HEK293 (cell line): ENCODE results near the gene B3GNT8.

Experiments used
- CTCF ChIA-PET: fragments of 350-600 bp; formaldehyde crosslinking; extraction: SDS; loops from one replicate; lab custom pipeline; 2021; ENCODE audit warnings: antibody characterized with exemption; lab: Yijun Ruan, JAX
- POLR2A ChIA-PET: fragments of 300-600 bp; formaldehyde crosslinking; extraction: SDS; loops from one replicate; lab custom pipeline; 2020; ENCODE audit warnings: antibody characterized with exemption, inconsistent platforms; lab: Yijun Ruan, JAX
- H3K27ac ChIP-seq: fragments of 200-500 bp; sonication (Bioruptor generic); 2 replicates; pipeline ENCODE4 v1.5.1; 2014; ENCODE audit warnings: low read depth, low read length, control low read depth, inconsistent platforms; ENCODE audit errors: extremely low read depth
- H3K36me3 ChIP-seq, 2 experiments: fragments of 200-500 bp in 1 of 2; sonication (Bioruptor generic) in 1 of 2; 1 replicate in 1 of 2; 2 replicates in 1 of 2; pipeline ENCODE4 v1.5.1; 2014 to 2017; ENCODE audit warnings: inconsistent platforms in 2 of 2, low read length in 2 of 2; ENCODE audit not compliant: control insufficient read depth in 2 of 2, insufficient read depth in 1 of 2
- H3K4me1 ChIP-seq: fragments of 200-500 bp; sonication (Bioruptor generic); 2 replicates; pipeline ENCODE4 v1.5.1; 2014; ENCODE audit warnings: mild to moderate bottlenecking, low read length, inconsistent platforms; ENCODE audit not compliant: control insufficient read depth, insufficient read depth
- H3K4me3 ChIP-seq: 2 replicates; pipeline ENCODE4 v1.5.1; 2011; ENCODE audit warnings: low read depth, mild to moderate bottlenecking, control low read depth, low read length, moderate library complexity
- H3K9me3 ChIP-seq: fragments of 200-500 bp; sonication (Bioruptor generic); 2 replicates; pipeline ENCODE4 v1.5.1; 2014; ENCODE audit warnings: low read depth, low read length, inconsistent platforms; ENCODE audit not compliant: control insufficient read depth, insufficient read depth
- BCL6B ChIP-seq: fragments of 450-650 bp; formaldehyde crosslinking; IDR thresholded peaks from 2 replicates; pipeline ENCODE4 v1.5.1; 2017; ENCODE audit warnings: missing biosample characterization, missing genetic modification characterization
- GLIS2 ChIP-seq: fragments of 450-650 bp; formaldehyde crosslinking; IDR thresholded peaks from 2 replicates; pipeline ENCODE4 v1.5.1; 2016; ENCODE audit warnings: missing biosample characterization, missing genetic modification characterization
- KLF7 ChIP-seq: fragments of 450-650 bp; formaldehyde crosslinking; IDR thresholded peaks from 2 replicates; pipeline ENCODE4 v1.5.1; 2016; ENCODE audit warnings: missing biosample characterization, missing genetic modification characterization, borderline replicate concordance
- ZBTB17 ChIP-seq: fragments of 450-650 bp; formaldehyde crosslinking; IDR thresholded peaks from 2 replicates; pipeline ENCODE4 v1.5.1; 2016; ENCODE audit warnings: missing biosample characterization, missing genetic modification characterization
- ZNF138 ChIP-seq: fragments of 450-650 bp; formaldehyde crosslinking; IDR thresholded peaks from 2 replicates; pipeline ENCODE4 v1.5.1; 2016; ENCODE audit warnings: missing biosample characterization, missing genetic modification characterization, borderline replicate concordance
- ZNF157 ChIP-seq: fragments of 450-650 bp; formaldehyde crosslinking; IDR thresholded peaks from 2 replicates; pipeline ENCODE4 v1.5.1; 2016; ENCODE audit warnings: missing biosample characterization, missing genetic modification characterization
- ZNF24 ChIP-seq: fragments of 450-650 bp; formaldehyde crosslinking; IDR thresholded peaks from 2 replicates; pipeline ENCODE4 v1.5.1; 2016; ENCODE audit warnings: missing biosample characterization, missing genetic modification characterization
- ZNF324 ChIP-seq: fragments of 450-650 bp; formaldehyde crosslinking; IDR thresholded peaks from 2 replicates; pipeline ENCODE4 v1.5.1; 2016; ENCODE audit warnings: missing biosample characterization, missing genetic modification characterization
- ZNF335 ChIP-seq: fragments of 450-650 bp; formaldehyde crosslinking; conservative IDR thresholded peaks from 2 replicates; pipeline ENCODE4 v1.5.1; 2016; ENCODE audit warnings: missing biosample characterization, missing genetic modification characterization
- ZNF391 ChIP-seq: fragments of 450-650 bp; formaldehyde crosslinking; IDR thresholded peaks from 2 replicates; pipeline ENCODE4 v1.5.1; 2016; ENCODE audit warnings: low read depth, missing biosample characterization, missing genetic modification characterization, borderline replicate concordance
- ZNF394 ChIP-seq: fragments of 450-650 bp; formaldehyde crosslinking; IDR thresholded peaks from 2 replicates; pipeline ENCODE4 v1.5.1; 2016; ENCODE audit warnings: missing biosample characterization, missing genetic modification characterization, mild to moderate bottlenecking, moderate library complexity, borderline replicate concordance
- ZNF48 ChIP-seq: fragments of 450-650 bp; formaldehyde crosslinking; IDR thresholded peaks from 2 replicates; pipeline ENCODE4 v1.5.1; 2016; ENCODE audit warnings: missing biosample characterization, missing genetic modification characterization
- ZNF548 ChIP-seq: fragments of 450-650 bp; formaldehyde crosslinking; IDR thresholded peaks from 2 replicates; pipeline ENCODE4 v1.5.1; 2016; ENCODE audit warnings: missing biosample characterization, missing genetic modification characterization
- ZNF600 ChIP-seq: fragments of 450-650 bp; formaldehyde crosslinking; IDR thresholded peaks from 2 replicates; pipeline ENCODE4 v1.5.1; 2016; ENCODE audit warnings: missing biosample characterization, missing genetic modification characterization
- ZNF707 ChIP-seq: fragments of 450-650 bp; formaldehyde crosslinking; IDR thresholded peaks from 2 replicates; pipeline ENCODE4 v1.5.1; 2016; ENCODE audit warnings: missing biosample characterization, missing genetic modification characterization
- TF ChIP-seq, protein P1 (sequence below): fragments of 450-650 bp; formaldehyde crosslinking; IDR thresholded peaks from 2 replicates; pipeline ENCODE4 v1.5.1; 2016; ENCODE audit warnings: missing biosample characterization, missing genetic modification characterization
- TF ChIP-seq, protein P2 (sequence below): fragments of 450-650 bp; formaldehyde crosslinking; IDR thresholded peaks from 2 replicates; pipeline ENCODE4 v1.5.1; 2016; ENCODE audit warnings: missing biosample characterization, missing genetic modification characterization
- TF ChIP-seq, protein P3 (sequence below): IDR thresholded peaks from 2 replicates; pipeline ENCODE4 v1.6.1; 2011; ENCODE audit warnings: mild to moderate bottlenecking, low read depth, low read length, borderline replicate concordance
- TF ChIP-seq, protein P4 (sequence below): fragments of 450-650 bp; formaldehyde crosslinking; IDR thresholded peaks from 2 replicates; pipeline ENCODE4 v1.5.1; 2016; ENCODE audit warnings: missing biosample characterization, missing genetic modification characterization
- TF ChIP-seq, protein P5 (sequence below): fragments of 450-650 bp; formaldehyde crosslinking; IDR thresholded peaks from 2 replicates; pipeline ENCODE4 v1.5.1; 2016; ENCODE audit warnings: missing biosample characterization, missing genetic modification characterization

B3GNT8 gene

DNA sequence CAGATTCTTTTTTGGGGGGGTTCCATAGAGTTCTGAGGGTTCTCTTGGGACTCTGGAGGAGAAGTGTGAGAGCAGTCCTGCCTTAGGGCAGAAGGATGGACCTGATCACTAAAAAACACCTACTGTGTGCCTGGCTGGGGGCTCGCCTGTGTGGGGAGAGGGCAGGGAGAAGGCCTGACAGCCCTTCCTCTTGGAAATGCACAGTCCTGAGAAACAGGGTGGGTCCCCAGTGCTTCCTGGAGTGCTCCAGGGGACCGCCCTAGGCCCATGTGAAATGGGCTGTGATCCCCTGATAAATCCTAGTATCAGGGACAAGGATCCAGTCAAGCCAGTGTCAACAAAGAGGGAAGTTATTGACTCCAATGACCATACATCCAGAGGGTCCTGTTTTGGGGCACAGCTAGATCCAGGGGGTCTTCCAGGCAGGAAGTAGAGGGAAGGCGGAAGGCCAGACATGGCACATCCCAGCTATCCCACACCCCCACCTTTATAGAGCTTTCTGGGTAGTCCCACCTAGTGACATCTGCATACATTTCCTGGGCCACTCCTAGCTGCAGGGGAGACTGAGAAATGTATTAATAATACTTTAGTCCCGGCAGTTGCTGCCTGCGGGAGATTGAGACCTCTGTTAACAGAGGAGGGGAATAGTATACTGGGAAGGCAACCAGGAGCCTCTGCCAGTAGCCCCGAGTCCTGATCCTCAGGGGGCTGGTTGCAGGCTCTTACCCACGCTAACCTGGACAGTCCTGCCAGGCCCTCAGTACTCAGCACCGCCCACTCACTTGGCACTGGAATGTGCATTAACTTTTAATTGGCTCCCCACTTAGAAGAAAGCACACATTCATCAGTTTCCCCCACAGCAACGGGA lies 15.8 kb downstream of the B3GNT8 start (continued):
- TF ChIP-seq, protein P1, sequence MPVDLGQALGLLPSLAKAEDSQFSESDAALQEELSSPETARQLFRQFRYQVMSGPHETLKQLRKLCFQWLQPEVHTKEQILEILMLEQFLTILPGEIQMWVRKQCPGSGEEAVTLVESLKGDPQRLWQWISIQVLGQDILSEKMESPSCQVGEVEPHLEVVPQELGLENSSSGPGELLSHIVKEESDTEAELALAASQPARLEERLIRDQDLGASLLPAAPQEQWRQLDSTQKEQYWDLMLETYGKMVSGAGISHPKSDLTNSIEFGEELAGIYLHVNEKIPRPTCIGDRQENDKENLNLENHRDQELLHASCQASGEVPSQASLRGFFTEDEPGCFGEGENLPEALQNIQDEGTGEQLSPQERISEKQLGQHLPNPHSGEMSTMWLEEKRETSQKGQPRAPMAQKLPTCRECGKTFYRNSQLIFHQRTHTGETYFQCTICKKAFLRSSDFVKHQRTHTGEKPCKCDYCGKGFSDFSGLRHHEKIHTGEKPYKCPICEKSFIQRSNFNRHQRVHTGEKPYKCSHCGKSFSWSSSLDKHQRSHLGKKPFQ (tag by site-specific recombination), result no peak
- TF ChIP-seq, all 188 proteins: peak for 3

- H3K36me3 ChIP-seq, result peaks cover 4 to 22% of the 10 kb centered on the region in 2 experiments; a peak in 2 of 3 replicates
- H3K4me1 ChIP-seq, result peaks cover 5% of the 10 kb centered on the region; the same call in 1 of the 2 replicates
- H3K9me3 ChIP-seq, result no peaks in the 10 kb centered on the region
- H3K27ac ChIP-seq, result no peak overlapping the region
- H3K4me3 ChIP-seq, result no peak overlapping the region
- POLR2A ChIA-PET, result interaction anchor here (0.7 to 2.6 kb wide), 7 partner anchors 8 to 432 kb away, joined by 3 to 10 read pairs (median 6); partner anchors contain the start of genes B3GNT8, B9D2 and DMAC2
- CTCF ChIA-PET, result interaction anchor here (0.5 to 1.7 kb wide), 3 partner anchors 10 to 343 kb away, joined by 3 to 7 read pairs (median 5); no protein-coding TSS in a partner anchor
- TF ChIP-seq ZNF335, result no peak
- no peak for TF ChIP-seq ZNF394
- no peak for TF ChIP-seq BCL6B (tag by site-specific recombination)
- TF ChIP-seq, protein P2, sequence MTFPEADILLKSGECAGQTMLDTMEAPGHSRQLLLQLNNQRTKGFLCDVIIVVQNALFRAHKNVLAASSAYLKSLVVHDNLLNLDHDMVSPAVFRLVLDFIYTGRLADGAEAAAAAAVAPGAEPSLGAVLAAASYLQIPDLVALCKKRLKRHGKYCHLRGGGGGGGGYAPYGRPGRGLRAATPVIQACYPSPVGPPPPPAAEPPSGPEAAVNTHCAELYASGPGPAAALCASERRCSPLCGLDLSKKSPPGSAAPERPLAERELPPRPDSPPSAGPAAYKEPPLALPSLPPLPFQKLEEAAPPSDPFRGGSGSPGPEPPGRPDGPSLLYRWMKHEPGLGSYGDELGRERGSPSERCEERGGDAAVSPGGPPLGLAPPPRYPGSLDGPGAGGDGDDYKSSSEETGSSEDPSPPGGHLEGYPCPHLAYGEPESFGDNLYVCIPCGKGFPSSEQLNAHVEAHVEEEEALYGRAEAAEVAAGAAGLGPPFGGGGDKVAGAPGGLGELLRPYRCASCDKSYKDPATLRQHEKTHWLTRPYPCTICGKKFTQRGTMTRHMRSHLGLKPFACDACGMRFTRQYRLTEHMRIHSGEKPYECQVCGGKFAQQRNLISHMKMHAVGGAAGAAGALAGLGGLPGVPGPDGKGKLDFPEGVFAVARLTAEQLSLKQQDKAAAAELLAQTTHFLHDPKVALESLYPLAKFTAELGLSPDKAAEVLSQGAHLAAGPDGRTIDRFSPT (tag by site-specific recombination), result no peak
- no peak for TF ChIP-seq GLIS2 (tag by site-specific recombination)
- no peak for TF ChIP-seq ZNF548 (tag by site-specific recombination)
- no peak for TF ChIP-seq ZNF324
- no peak for TF ChIP-seq KLF7 (tag by site-specific recombination)
- TF ChIP-seq, protein P3, sequence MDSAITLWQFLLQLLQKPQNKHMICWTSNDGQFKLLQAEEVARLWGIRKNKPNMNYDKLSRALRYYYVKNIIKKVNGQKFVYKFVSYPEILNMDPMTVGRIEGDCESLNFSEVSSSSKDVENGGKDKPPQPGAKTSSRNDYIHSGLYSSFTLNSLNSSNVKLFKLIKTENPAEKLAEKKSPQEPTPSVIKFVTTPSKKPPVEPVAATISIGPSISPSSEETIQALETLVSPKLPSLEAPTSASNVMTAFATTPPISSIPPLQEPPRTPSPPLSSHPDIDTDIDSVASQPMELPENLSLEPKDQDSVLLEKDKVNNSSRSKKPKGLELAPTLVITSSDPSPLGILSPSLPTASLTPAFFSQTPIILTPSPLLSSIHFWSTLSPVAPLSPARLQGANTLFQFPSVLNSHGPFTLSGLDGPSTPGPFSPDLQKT, result no peak
- TF ChIP-seq ZNF707 (tag by site-specific recombination), result no peak
- TF ChIP-seq, protein P4, sequence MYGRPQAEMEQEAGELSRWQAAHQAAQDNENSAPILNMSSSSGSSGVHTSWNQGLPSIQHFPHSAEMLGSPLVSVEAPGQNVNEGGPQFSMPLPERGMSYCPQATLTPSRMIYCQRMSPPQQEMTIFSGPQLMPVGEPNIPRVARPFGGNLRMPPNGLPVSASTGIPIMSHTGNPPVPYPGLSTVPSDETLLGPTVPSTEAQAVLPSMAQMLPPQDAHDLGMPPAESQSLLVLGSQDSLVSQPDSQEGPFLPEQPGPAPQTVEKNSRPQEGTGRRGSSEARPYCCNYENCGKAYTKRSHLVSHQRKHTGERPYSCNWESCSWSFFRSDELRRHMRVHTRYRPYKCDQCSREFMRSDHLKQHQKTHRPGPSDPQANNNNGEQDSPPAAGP (tag by site-specific recombination), result no peak
- no peak for TF ChIP-seq ZNF138 (tag by site-specific recombination)
- no peak for TF ChIP-seq ZNF24 (tag by site-specific recombination)
- no peak for TF ChIP-seq ZNF157
- no peak for TF ChIP-seq ZNF48 (tag by site-specific recombination)
- no peak for TF ChIP-seq ZBTB17 (tag by site-specific recombination)
- no peak for TF ChIP-seq ZNF391 (tag by site-specific recombination)
- TF ChIP-seq ZNF600 (tag by site-specific recombination), result no peak
- TF ChIP-seq, protein P5, sequence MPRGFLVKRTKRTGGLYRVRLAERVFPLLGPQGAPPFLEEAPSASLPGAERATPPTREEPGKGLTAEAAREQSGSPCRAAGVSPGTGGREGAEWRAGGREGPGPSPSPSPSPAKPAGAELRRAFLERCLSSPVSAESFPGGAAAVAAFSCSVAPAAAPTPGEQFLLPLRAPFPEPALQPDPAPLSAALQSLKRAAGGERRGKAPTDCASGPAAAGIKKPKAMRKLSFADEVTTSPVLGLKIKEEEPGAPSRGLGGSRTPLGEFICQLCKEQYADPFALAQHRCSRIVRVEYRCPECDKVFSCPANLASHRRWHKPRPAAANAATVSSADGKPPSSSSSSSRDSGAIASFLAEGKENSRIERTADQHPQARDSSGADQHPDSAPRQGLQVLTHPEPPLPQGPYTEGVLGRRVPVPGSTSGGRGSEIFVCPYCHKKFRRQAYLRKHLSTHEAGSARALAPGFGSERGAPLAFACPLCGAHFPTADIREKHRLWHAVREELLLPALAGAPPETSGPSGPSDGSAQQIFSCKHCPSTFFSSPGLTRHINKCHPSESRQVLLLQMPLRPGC, result no peak
Measured at GRCh38 chr19:41410336-41411054, 16.7 kb downstream of the B3GNT8 start.
